Activated B cell treated with CpG ODN at 0.5 μM for 24 hours (primary cell): ENCODE measurements around the gene GABBR2. TPM values are rescaled to one million over a fixed set of nuclear protein-coding genes. Genes with fewer than 3 reads are reported as not detected.

Experiments used
- ATAC-seq: fragments of 200-7000 bp; cut with Tn5 transposase; one replicate; pipeline ENCODE4 v1.10.0; 2021; ENCODE audit warnings: low read depth, mild to moderate bottlenecking, moderate library complexity
- CTCF ChIA-PET: fragments of 350-600 bp; sonication (Branson Sonifier 250); formaldehyde crosslinking; loops from one replicate; lab custom pipeline; 2021; ENCODE audit warnings: antibody characterized with exemption; lab: Charles Lee
- POLR2A ChIA-PET: fragments of 350-600 bp; sonication (Branson Sonifier 250); formaldehyde crosslinking; loops from one replicate; lab custom pipeline; 2021; ENCODE audit warnings: antibody characterized with exemption; lab: Charles Lee
- DNase-seq: peaks from one replicate; pipeline ENCODE4 v3.0.0; 2022
- H3K27ac Mint-ChIP-seq: one replicate; pipeline ENCODE4 v1.8.0; 2020; ENCODE audit warnings: mixed read lengths
- H3K27me3 Mint-ChIP-seq: one replicate; pipeline ENCODE4 v1.8.0; 2021; ENCODE audit warnings: mixed read lengths
- H3K36me3 Mint-ChIP-seq: one replicate; pipeline ENCODE4 v1.8.0; 2021; ENCODE audit warnings: low read depth, mixed read lengths
- H3K4me1 Mint-ChIP-seq: one replicate; pipeline ENCODE4 v1.8.0; 2021; ENCODE audit warnings: mixed read lengths
- H3K4me3 Mint-ChIP-seq: one replicate; pipeline ENCODE4 v1.8.0; 2020; ENCODE audit warnings: mild to moderate bottlenecking, mixed read lengths
- H3K9me3 Mint-ChIP-seq: one replicate; pipeline ENCODE4 v1.8.0; 2020; ENCODE audit warnings: mixed read lengths
- CTCF ChIP-seq: fragments of 200-600 bp; IDR thresholded peaks from one replicate; pipeline ENCODE4 v1.8.0; 2022; ENCODE audit warnings: antibody characterized with exemption, mild to moderate bottlenecking
- intact Hi-C: fragments of 100-400 bp; cut with micrococcal nuclease; formaldehyde crosslinking; loops from one replicate; pipeline ENCODE4 v1.15.1; 2024
- total RNA-seq: library from RNA; stranded (reverse); gene quantifications from 2 replicates; pipeline ENCODE4 v1.2.3, GENCODE V29; 2022

The GABBR2 gene
- total RNA-seq, 1 donor from 2014 or later: not detected

GRCh38 chr9:98370976-98371315 is 337.8 kb downstream of the GABBR2 start:
- H3K27me3 Mint-ChIP-seq: peaks cover 3% of the 10 kb centered on the region
- no peak overlapping the region for H3K4me3 Mint-ChIP-seq
- H3K9me3 Mint-ChIP-seq: peaks cover 8% of the 10 kb centered on the region
- no peak overlapping the region for H3K27ac Mint-ChIP-seq
- intact Hi-C loops: no loop called here
- no peak for DNase-seq
- no peak for ATAC-seq
- H3K36me3 Mint-ChIP-seq: no peaks in the 10 kb centered on the region
- TF ChIP-seq CTCF: no peak
- CTCF ChIA-PET: no interaction called here
- POLR2A ChIA-PET: no interaction called here
- H3K4me1 Mint-ChIP-seq: peaks cover 17% of the 10 kb centered on the region

GRCh38 chr9:98370300-98370975 is 338.3 kb downstream of the GABBR2 start:
- H3K4me3 Mint-ChIP-seq: no peak overlapping the region
- no peak for TF ChIP-seq CTCF
- CTCF ChIA-PET: no interaction called here
- H3K27me3 Mint-ChIP-seq: peaks cover 3% of the 10 kb centered on the region
- peaks cover 8% of the 10 kb centered on the region for H3K9me3 Mint-ChIP-seq
- ATAC-seq (no peak), DNase-seq (no peak)
- intact Hi-C loops: no loop called here
- POLR2A ChIA-PET: no interaction called here
- H3K36me3 Mint-ChIP-seq: no peaks in the 10 kb centered on the region
- H3K27ac Mint-ChIP-seq: no peak overlapping the region
- peaks cover 12% of the 10 kb centered on the region for H3K4me1 Mint-ChIP-seq

- DNase-seq (no peak), ATAC-seq (no peak)
- no peak for TF ChIP-seq CTCF
- H3K9me3 Mint-ChIP-seq: peaks cover 11% of the 10 kb centered on the region
- peaks cover 2% of the 10 kb centered on the region for H3K36me3 Mint-ChIP-seq
- POLR2A ChIA-PET: no interaction called here
- H3K4me1 Mint-ChIP-seq: peaks cover 6% of the 10 kb centered on the region
- H3K4me3 Mint-ChIP-seq: no peak overlapping the region
- CTCF ChIA-PET: no interaction called here
- intact Hi-C loops: no loop called here
- peaks cover 3% of the 10 kb centered on the region for H3K27me3 Mint-ChIP-seq
- H3K27ac Mint-ChIP-seq: no peak overlapping the region
Observed at GRCh38 chr9:98369896-98370295, 338.8 kb downstream of the GABBR2 start.

- Mint-ChIP-seq H3K9me3 (peaks cover 11% of the 10 kb centered on the region), H3K4me1 (peaks cover 2% of the 10 kb centered on the region), H3K27me3 (peaks cover 3% of the 10 kb centered on the region), H3K27ac (no peak overlapping the region), H3K4me3 (no peak overlapping the region), H3K36me3 (peaks cover 2% of the 10 kb centered on the region)
- POLR2A ChIA-PET: no interaction called here
- DNase-seq (no peak), ATAC-seq (no peak)
- intact Hi-C loops: no loop called here
- no peak for TF ChIP-seq CTCF
- CTCF ChIA-PET: no interaction called here
Observed at GRCh38 chr9:98369471-98369870, 339.3 kb downstream of the GABBR2 start.

GRCh38 chr9:98369066-98369425 is 339.7 kb downstream of the GABBR2 start:
- Mint-ChIP-seq H3K27ac (no peak overlapping the region), H3K9me3 (peaks cover 11% of the 10 kb centered on the region), H3K36me3 (peaks cover 2% of the 10 kb centered on the region), H3K4me3 (no peak overlapping the region), H3K4me1 (no peaks in the 10 kb centered on the region), H3K27me3 (peaks cover 3% of the 10 kb centered on the region)
- intact Hi-C loops: no loop called here
- ChIA-PET CTCF (no interaction called here), POLR2A (no interaction called here)
- TF ChIP-seq CTCF: no peak
- DNase-seq (no peak), ATAC-seq (no peak)
